A549 treated with GW870086 at 1 μM for 4 hours (cell line): Measurements from ENCODE around the gene NKX1-2. TPM values are rescaled to one million over a fixed set of nuclear protein-coding genes. Genes with fewer than 3 reads are reported as not detected.

ENCODE experiments used
- total RNA-seq: library from RNA; stranded (reverse); fragments of 200-300 nt; extraction: Qiagen RNA extraction; gene quantifications from 5 replicates; pipeline ENCODE4 v1.2.3, GENCODE V29; 2022; ENCODE audit warnings: low read depth

The NKX1-2 gene
- total RNA-seq: 0.03 to 0.06 TPM in 2 of 5 replicates, not detected in the others

GRCh38 chr10:124450012-124450782 lies at the start of gene NKX1-2:
NKX1-2 (minus strand) TSS chr10:124450035; CDS start chr10:124449943, 92 bp downstream.

GRCh38 chr10:124461642-124462347 lies 12.0 kb upstream of the NKX1-2 start, which contains the start of gene LHPP:
LHPP (plus strand) TSS chr10:124461823; CDS start chr10:124461863, 40 bp downstream.

DNA sequence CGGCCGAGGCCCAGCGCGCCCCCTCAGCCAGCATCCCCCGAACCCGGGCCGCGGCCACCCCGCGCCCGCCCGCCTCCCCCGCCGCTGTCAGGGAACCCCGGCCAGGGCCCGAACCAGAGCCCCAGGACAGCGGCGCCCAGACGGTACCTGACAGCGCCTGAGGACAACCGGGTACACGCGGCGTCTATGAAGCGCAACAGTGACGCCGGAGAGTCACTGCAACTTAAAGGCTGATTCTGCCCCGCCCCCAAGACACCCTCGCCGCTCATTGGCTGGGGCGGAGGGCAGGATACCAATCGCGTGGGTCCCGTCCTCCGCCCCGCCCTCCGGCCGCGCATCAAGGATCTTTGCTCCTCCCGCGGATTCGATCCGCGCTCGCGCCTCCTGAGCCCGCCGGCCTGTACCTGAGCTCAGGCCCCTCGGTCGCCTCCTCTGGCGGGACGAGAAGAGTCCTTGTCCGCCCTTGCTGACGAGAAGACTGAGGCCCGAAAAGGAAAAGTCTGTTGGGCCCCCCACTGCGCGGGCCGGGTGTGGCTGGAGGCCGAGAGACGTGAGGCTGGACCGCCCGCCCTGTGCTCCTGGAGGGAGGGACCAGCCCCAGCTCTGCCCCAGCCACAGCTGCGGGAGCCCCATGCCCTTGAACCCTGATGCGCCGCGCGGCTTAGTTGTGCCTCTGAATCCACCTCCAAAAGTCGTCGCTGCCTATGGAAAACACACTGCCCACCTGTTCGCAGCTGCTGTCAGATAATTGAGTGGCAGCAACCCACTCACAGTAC lies 30.9 kb downstream of the NKX1-2 start, which contains the start of gene OAT:
TSS of gene OAT (minus strand) at position 198 of the 776 bp plus-strand sequence. CDS start 6,752 bp downstream, outside the sequence.

Other genes with a start within 250 kb of the NKX1-2 start
- gene OAT, start 31.1 kb downstream of the NKX1-2 start, total RNA-seq: 65.5 to 92.8 TPM (median 74.5 TPM) in 5 replicates
- gene LHPP, start 11.8 kb upstream of the NKX1-2 start, total RNA-seq: 10.7 to 12.5 TPM (median 12.0 TPM) in 5 replicates